ENCODE results near the gene LRRC2. TPM values are rescaled to one million over a fixed set of nuclear protein-coding genes. Genes with fewer than 3 reads are reported as not detected.

Gene LRRC2
- total and polyA plus RNA-seq, 2 donors (not counting 3 experiments of a cell fraction or from before 2014, with no cell fraction given) = 0.14 to 0.73 TPM

GRCh38 chr3:46483825-46484224 is 82.3 kb downstream of the LRRC2 start:
- Histone ChIP-seq H3K4me2 (ENCODE audit: insufficient read depth, low read length) (no peak overlapping the region), H3K9me1 (replicated peaks; ENCODE audit: control insufficient read depth, extremely low read depth, insufficient read depth, low read length) (no peaks in the 10 kb centered on the region), H3K79me2 (ENCODE audit: control insufficient read depth, insufficient read depth, low read length) (no peaks in the 10 kb centered on the region), H2AFZ (ENCODE audit: low read depth, low read length) (no peak overlapping the region), H3K27ac (ENCODE audit: insufficient read depth, low read depth, low read length) (no peak overlapping the region), H3K9me3 (replicated peaks; ENCODE audit: control insufficient read depth, insufficient read depth, low read length) (no peaks in the 10 kb centered on the region), H3K27me3 (ENCODE audit: control insufficient read depth in 2 of 2, insufficient read depth in 2 of 2, low read length in 2 of 2) (peaks cover 0 to 2% of the 10 kb centered on the region in 2 experiments), H4K20me1 (replicated peaks; ENCODE audit: control insufficient read depth, extremely low read depth, insufficient read depth, low read length) (no peaks in the 10 kb centered on the region), H3K4me3 (replicated peaks in 1 of 3; ENCODE audit: insufficient read depth in 1 of 3, low read depth in 1 of 3, low read length in 3 of 3) (no peak overlapping the region), H3K36me3 (ENCODE audit: control insufficient read depth in 2 of 2, extremely low read depth in 1 of 2, insufficient read depth in 2 of 2, low read length in 2 of 2) (no peaks in the 10 kb centered on the region), H3K9ac (replicated peaks; ENCODE audit: extremely low read depth, insufficient read depth, low read length) (no peak overlapping the region), H3K4me1 (ENCODE audit: control insufficient read depth, extremely low read depth, insufficient read depth, low read length) (peaks cover under 1% of the 10 kb centered on the region)
- CTCF ChIA-PET = interaction anchor here (0.8 to 3.2 kb wide), 5 partner anchors 13 to 146 kb away, joined by 4 to 17 read pairs (median 5); no protein-coding TSS in a partner anchor
- no peak for DNase-seq (ENCODE audit: low read depth, low spot score)
- POLR2A ChIA-PET = no interaction called here
- intact Hi-C loops (cut with micrococcal nuclease) = loop anchor here (10.0 kb wide), 1 partner anchor 411 kb away; no protein-coding TSS in a partner anchor
- no TSS peak for BruUV-seq (replicated peaks)
- dilution Hi-C loops (cut with MboI; ENCODE audit: extremely low pct_ligation_motif_present, low sequenced_read_pairs) = no loop called here
- peak; percentile 12 for FAIRE-seq
- TF ChIP-seq FOS (IDR thresholded peaks at IDR 0.05; ENCODE audit: borderline replicate concordance, insufficient read depth, low read length) = no peak
- no peak for TF ChIP-seq MAX (IDR thresholded peaks at IDR 0.05; ENCODE audit: insufficient read depth, insufficient read length)

- no TSS peak for BruUV-seq (replicated peaks)
- Histone ChIP-seq H3K4me2 (ENCODE audit: insufficient read depth, low read length) (no peak overlapping the region), H3K27ac (ENCODE audit: insufficient read depth, low read depth, low read length) (no peak overlapping the region), H3K9ac (replicated peaks; ENCODE audit: extremely low read depth, insufficient read depth, low read length) (no peak overlapping the region), H2AFZ (ENCODE audit: low read depth, low read length) (no peak overlapping the region), H3K79me2 (ENCODE audit: control insufficient read depth, insufficient read depth, low read length) (no peaks in the 10 kb centered on the region), H4K20me1 (replicated peaks; ENCODE audit: control insufficient read depth, extremely low read depth, insufficient read depth, low read length) (no peaks in the 10 kb centered on the region), H3K4me1 (ENCODE audit: control insufficient read depth, extremely low read depth, insufficient read depth, low read length) (no peaks in the 10 kb centered on the region), H3K4me3 (replicated peaks in 1 of 3; ENCODE audit: insufficient read depth in 1 of 3, low read depth in 1 of 3, low read length in 3 of 3) (no peak overlapping the region), H3K27me3 (ENCODE audit: control insufficient read depth in 2 of 2, insufficient read depth in 2 of 2, low read length in 2 of 2) (peaks cover 0 to 2% of the 10 kb centered on the region in 2 experiments), H3K9me1 (replicated peaks; ENCODE audit: control insufficient read depth, extremely low read depth, insufficient read depth, low read length) (no peaks in the 10 kb centered on the region), H3K36me3 (ENCODE audit: control insufficient read depth in 2 of 2, extremely low read depth in 1 of 2, insufficient read depth in 2 of 2, low read length in 2 of 2) (no peaks in the 10 kb centered on the region), H3K9me3 (replicated peaks; ENCODE audit: control insufficient read depth, insufficient read depth, low read length) (no peaks in the 10 kb centered on the region)
- POLR2A ChIA-PET = no interaction called here
- intact Hi-C loops (cut with micrococcal nuclease) = loop anchor here (10.0 kb wide), 1 partner anchor 412 kb away; no protein-coding TSS in a partner anchor
- DNase-seq (ENCODE audit: low read depth, low spot score) = no peak
- CTCF ChIA-PET = interaction anchor here (1.0 to 1.4 kb wide), 3 partner anchors 33 to 156 kb away, joined by 4 to 5 read pairs (median 5); no protein-coding TSS in a partner anchor
- dilution Hi-C loops (cut with MboI; ENCODE audit: extremely low pct_ligation_motif_present, low sequenced_read_pairs) = no loop called here
- TF ChIP-seq GATA2 (IDR thresholded peaks at IDR 0.05; ENCODE audit: insufficient read depth, insufficient read length, low read depth, low read length) = no peak
- no peak for TF ChIP-seq EZH2 (IDR thresholded peaks at IDR 0.05; ENCODE audit: borderline replicate concordance, low read depth, low read length, severe bottlenecking)
- no peak for TF ChIP-seq JUN (IDR thresholded peaks at IDR 0.05; ENCODE audit: borderline replicate concordance, insufficient read depth, insufficient read length, low read depth)
- no peak for TF ChIP-seq CTCF (IDR thresholded peaks at IDR 0.05; ENCODE audit: extremely low read depth in 1 of 2, insufficient read depth in 1 of 2, low read depth in 1 of 2, low read length in 2 of 2)
- TF ChIP-seq MYC (IDR thresholded peaks at IDR 0.05; ENCODE audit: low read depth, low read length) = no peak
- TF ChIP-seq MAX (IDR thresholded peaks at IDR 0.05; ENCODE audit: insufficient read depth, insufficient read length) = no peak
- TF ChIP-seq POLR2AphosphoS5 (IDR thresholded peaks at IDR 0.05; ENCODE audit: insufficient read depth, low read depth, low read length) = no peak
- TF ChIP-seq FOS (IDR thresholded peaks at IDR 0.05; ENCODE audit: borderline replicate concordance, insufficient read depth, low read length) = no peak
- no peak for TF ChIP-seq POLR2A (IDR thresholded peaks at IDR 0.05; ENCODE audit: low read depth, low read length)
- FAIRE-seq = no peak
These were observed 83.3 kb downstream of the LRRC2 start for GRCh38 chr3:46482632-46483350.
